HEK293 (cell line): ENCODE data around the gene CYP4F22.

ENCODE experiments used
- CTCF ChIA-PET: fragments of 350-600 bp; formaldehyde crosslinking; extraction: SDS; loops from one replicate; lab custom pipeline; 2021; ENCODE audit warnings: antibody characterized with exemption; lab: Yijun Ruan, JAX
- POLR2A ChIA-PET: fragments of 300-600 bp; formaldehyde crosslinking; extraction: SDS; loops from one replicate; lab custom pipeline; 2020; ENCODE audit warnings: antibody characterized with exemption, inconsistent platforms; lab: Yijun Ruan, JAX
- H3K27ac ChIP-seq: fragments of 200-500 bp; sonication (Bioruptor generic); 2 replicates; pipeline ENCODE4 v1.5.1; 2014; ENCODE audit warnings: low read depth, low read length, control low read depth, inconsistent platforms; ENCODE audit errors: extremely low read depth
- H3K36me3 ChIP-seq, 2 experiments: fragments of 200-500 bp in 1 of 2; sonication (Bioruptor generic) in 1 of 2; 1 replicate in 1 of 2; 2 replicates in 1 of 2; pipeline ENCODE4 v1.5.1; 2014 to 2017; ENCODE audit warnings: inconsistent platforms in 2 of 2, low read length in 2 of 2; ENCODE audit not compliant: control insufficient read depth in 2 of 2, insufficient read depth in 1 of 2
- H3K4me1 ChIP-seq: fragments of 200-500 bp; sonication (Bioruptor generic); 2 replicates; pipeline ENCODE4 v1.5.1; 2014; ENCODE audit warnings: mild to moderate bottlenecking, low read length, inconsistent platforms; ENCODE audit not compliant: control insufficient read depth, insufficient read depth
- H3K4me3 ChIP-seq: 2 replicates; pipeline ENCODE4 v1.5.1; 2011; ENCODE audit warnings: low read depth, mild to moderate bottlenecking, control low read depth, low read length, moderate library complexity
- H3K9me3 ChIP-seq: fragments of 200-500 bp; sonication (Bioruptor generic); 2 replicates; pipeline ENCODE4 v1.5.1; 2014; ENCODE audit warnings: low read depth, low read length, inconsistent platforms; ENCODE audit not compliant: control insufficient read depth, insufficient read depth
- GLIS1 ChIP-seq: fragments of 450-650 bp; formaldehyde crosslinking; IDR thresholded peaks from 2 replicates; pipeline ENCODE4 v1.5.1; 2016; ENCODE audit warnings: missing biosample characterization, missing genetic modification characterization
- KLF1 ChIP-seq: fragments of 450-650 bp; formaldehyde crosslinking; IDR thresholded peaks from 2 replicates; pipeline ENCODE4 v1.5.1; 2016; ENCODE audit warnings: missing biosample characterization, missing genetic modification characterization
- KLF8 ChIP-seq: fragments of 450-650 bp; formaldehyde crosslinking; IDR thresholded peaks from 2 replicates; pipeline ENCODE4 v1.5.1; 2016; ENCODE audit warnings: missing biosample characterization, missing genetic modification characterization
- PATZ1 ChIP-seq: fragments of 450-650 bp; formaldehyde crosslinking; IDR thresholded peaks from 2 replicates; pipeline ENCODE4 v1.5.1; 2016; ENCODE audit warnings: missing biosample characterization, missing genetic modification characterization
- PRDM1 ChIP-seq: fragments of 450-650 bp; formaldehyde crosslinking; IDR thresholded peaks from 2 replicates; pipeline ENCODE4; 2016; ENCODE audit warnings: missing biosample characterization, missing genetic modification characterization
- PRDM4 ChIP-seq: fragments of 450-650 bp; formaldehyde crosslinking; IDR thresholded peaks from 2 replicates; pipeline ENCODE4 v1.5.1; 2017; ENCODE audit warnings: missing biosample characterization, missing genetic modification characterization
- SP2 ChIP-seq: fragments of 450-650 bp; formaldehyde crosslinking; IDR thresholded peaks from 2 replicates; pipeline ENCODE4 v1.5.1; 2016; ENCODE audit warnings: missing biosample characterization, missing genetic modification characterization
- ZBTB26 ChIP-seq: fragments of 450-650 bp; formaldehyde crosslinking; optimal IDR thresholded peaks from 2 replicates; pipeline ENCODE3; 2016; ENCODE audit warnings: missing biosample characterization, mild to moderate bottlenecking, missing genetic modification characterization
- ZBTB49 ChIP-seq: fragments of 450-650 bp; formaldehyde crosslinking; IDR thresholded peaks from 2 replicates; pipeline ENCODE4 v1.5.1; 2016; ENCODE audit warnings: missing biosample characterization, missing genetic modification characterization, low read depth
- ZFP3 ChIP-seq: fragments of 450-650 bp; formaldehyde crosslinking; IDR thresholded peaks from 2 replicates; pipeline ENCODE4 v1.5.1; 2016; ENCODE audit warnings: low read depth, missing biosample characterization, missing genetic modification characterization
- ZFP41 ChIP-seq: fragments of 450-650 bp; formaldehyde crosslinking; IDR thresholded peaks from 2 replicates; pipeline ENCODE4 v1.5.1; 2016; ENCODE audit warnings: missing biosample characterization, missing genetic modification characterization, borderline replicate concordance
- ZNF114 ChIP-seq: fragments of 450-650 bp; formaldehyde crosslinking; IDR thresholded peaks from 2 replicates; pipeline ENCODE4 v1.5.0; 2017; ENCODE audit warnings: missing biosample characterization, missing genetic modification characterization
- ZNF121 ChIP-seq: fragments of 450-650 bp; formaldehyde crosslinking; IDR thresholded peaks from 2 replicates; pipeline ENCODE4 v1.5.1; 2016; ENCODE audit warnings: missing biosample characterization, missing genetic modification characterization
- ZNF2 ChIP-seq: fragments of 450-650 bp; formaldehyde crosslinking; IDR thresholded peaks from 2 replicates; pipeline ENCODE4 v1.5.1; 2016; ENCODE audit warnings: missing biosample characterization, missing genetic modification characterization
- ZNF266 ChIP-seq: fragments of 450-650 bp; formaldehyde crosslinking; IDR thresholded peaks from 2 replicates; pipeline ENCODE4 v1.5.1; 2016; ENCODE audit warnings: missing biosample characterization, missing genetic modification characterization, low read depth
- ZNF324 ChIP-seq: fragments of 450-650 bp; formaldehyde crosslinking; IDR thresholded peaks from 2 replicates; pipeline ENCODE4 v1.5.1; 2016; ENCODE audit warnings: missing biosample characterization, missing genetic modification characterization
- ZNF37A ChIP-seq: fragments of 450-650 bp; IDR thresholded peaks from 2 replicates; pipeline ENCODE4 v1.5.1; 2018; ENCODE audit warnings: missing biosample characterization, missing genetic modification characterization
- ZNF404 ChIP-seq: fragments of 450-650 bp; formaldehyde crosslinking; IDR thresholded peaks from 2 replicates; pipeline ENCODE4 v1.5.1; 2017; ENCODE audit warnings: missing biosample characterization, missing genetic modification characterization
- ZNF473 ChIP-seq: fragments of 450-650 bp; formaldehyde crosslinking; IDR thresholded peaks from 2 replicates; pipeline ENCODE4 v1.5.1; 2017; ENCODE audit warnings: missing biosample characterization, missing genetic modification characterization
- ZNF544 ChIP-seq: fragments of 450-650 bp; formaldehyde crosslinking; IDR thresholded peaks from 2 replicates; pipeline ENCODE4 v1.5.0; 2017; ENCODE audit warnings: missing biosample characterization, missing genetic modification characterization
- ZNF558 ChIP-seq: fragments of 450-650 bp; formaldehyde crosslinking; IDR thresholded peaks from 2 replicates; pipeline ENCODE4 v1.5.1; 2016; ENCODE audit warnings: missing biosample characterization, missing genetic modification characterization
- ZNF571 ChIP-seq: fragments of 450-650 bp; formaldehyde crosslinking; IDR thresholded peaks from 2 replicates; pipeline ENCODE4 v1.5.0; 2017; ENCODE audit warnings: missing biosample characterization, missing genetic modification characterization
- ZNF600 ChIP-seq: fragments of 450-650 bp; formaldehyde crosslinking; IDR thresholded peaks from 2 replicates; pipeline ENCODE4 v1.5.1; 2016; ENCODE audit warnings: missing biosample characterization, missing genetic modification characterization
- ZNF621 ChIP-seq: fragments of 450-650 bp; formaldehyde crosslinking; IDR thresholded peaks from 2 replicates; pipeline ENCODE4 v1.5.1; 2017; ENCODE audit warnings: missing biosample characterization, missing genetic modification characterization
- ZSCAN30 ChIP-seq: fragments of 450-650 bp; IDR thresholded peaks from 2 replicates; pipeline ENCODE4 v1.5.1; 2018; ENCODE audit warnings: missing biosample characterization, mild to moderate bottlenecking, missing genetic modification characterization, moderate library complexity

CYP4F22 gene

GRCh38 chr19:15508035-15508710, at the start of gene CYP4F22:
Gene CYP4F22 (plus strand): TSS chr19:15508525. CDS start chr19:15525337, 16,812 bp downstream.
- CTCF ChIA-PET = no interaction called here
- Histone ChIP-seq H3K27ac (no peak within 1 kb of the TSS), H3K4me3 (peak within 1 kb of the TSS; percentile 21), H3K36me3 (no peaks in the 10 kb centered on the region), H3K4me1 (peaks cover 2% of the 10 kb centered on the region), H3K9me3 (no peaks in the 10 kb centered on the region)
- POLR2A ChIA-PET = no interaction called here
- TF ChIP-seq GLIS1 (tag by site-specific recombination) (peak; percentile 81), ZNF114 (tag by site-specific recombination) (no peak), ZNF266 (tag by site-specific recombination) (no peak), ZNF473 (tag by site-specific recombination) (no peak), ZNF324 (no peak), PRDM4 (no peak), ZNF2 (tag by site-specific recombination) (no peak), SP2 (tag by site-specific recombination) (peak; percentile 72), ZBTB26 (tag by site-specific recombination) (peak; percentile 57), ZNF121 (tag by site-specific recombination) (no peak), ZNF404 (tag by site-specific recombination) (no peak), ZNF600 (tag by site-specific recombination) (no peak), ZFP3 (tag by site-specific recombination) (no peak), ZNF544 (tag by site-specific recombination) (no peak), PRDM1 (no peak), PATZ1 (peak; percentile 40; the same call in 1 of the 2 replicates), ZSCAN30 (no peak), ZNF571 (no peak), ZBTB49 (tag by site-specific recombination) (no peak), ZFP41 (tag by site-specific recombination) (no peak), KLF8 (tag by site-specific recombination) (no peak), KLF1 (peak; percentile 55; the same call in 1 of the 2 replicates), ZNF37A (tag by site-specific recombination) (no peak), ZNF621 (tag by site-specific recombination) (no peak), ZNF558 (no peak)
